Tibial artery (tissue), 4 donors: ENCODE measurements around the gene ARHGAP12.

Experiments used
- DNase-seq, 2 donors: peaks; one replicate each; pipeline ENCODE4 v3.0.0-alpha.2; 2019
- H3K27ac ChIP-seq, 2 donors: fragments of 200-600 bp; sonication (generic) in 1 of 2; 1 replicate in 1 of 2; 2 replicates in 1 of 2; pipeline ENCODE4 v1.5.1; 2018 to 2019; ENCODE audit warnings: mild to moderate bottlenecking in 1 of 2
- H3K27me3 ChIP-seq, 2 donors: fragments of 200-600 bp; sonication (generic) in 1 of 2; one replicate each; pipeline versions ENCODE4 v1.5.1 to v1.6.0; 2016 to 2019
- H3K36me3 ChIP-seq, 3 donors: fragments of 200-600 bp; sonication (generic) in 2 of 3; one replicate each; pipeline ENCODE4 v1.5.1; 2016 to 2019; ENCODE audit warnings: mild to moderate bottlenecking in 2 of 3
- H3K4me1 ChIP-seq, 4 donors: fragments of 200-600 bp; sonication (generic) in 2 of 4; 1 replicate in 3 of 4; 2 replicates in 1 of 4; pipeline ENCODE4 v1.5.1; 2016 to 2019
- H3K4me3 ChIP-seq, 2 donors: fragments of 200-600 bp; sonication (generic) in 1 of 2; 1 replicate in 1 of 2; 2 replicates in 1 of 2; pipeline ENCODE4 v1.5.1; 2018 to 2019; ENCODE audit warnings: mild to moderate bottlenecking in 2 of 2
- H3K9me3 ChIP-seq, 3 donors: fragments of 200-600 bp; sonication (generic) in 1 of 3; one replicate each; pipeline ENCODE4 v1.5.1; 2016 to 2019
- CTCF ChIP-seq, 2 experiments: fragments of 200-600 bp in 1 of 2; fragments of 450-650 bp in 1 of 2; IDR thresholded peaks; one replicate each; pipeline ENCODE4 v1.5.1; 2017 to 2019; ENCODE audit warnings: antibody characterized with exemption in 2 of 2, mild to moderate bottlenecking in 1 of 2, moderate library complexity in 1 of 2
- intact Hi-C: fragments of 100-400 bp; cut with DNase I; formaldehyde crosslinking; loops from one replicate; pipeline ENCODE4 v1.15.0; 2023; ENCODE audit warnings: low total_unique reads

The ARHGAP12 gene

GRCh38 chr10:31887850-31888249 is 40.8 kb downstream of the ARHGAP12 start:
- Histone ChIP-seq H3K27me3 (no peaks in the 10 kb centered on the region), H3K36me3 (no peaks in the 10 kb centered on the region), H3K4me3 (no peak overlapping the region), H3K4me1 (peaks cover 0 to 44% (median 7%) of the 10 kb centered on the region in 4 donors), H3K27ac (no peak overlapping the region), H3K9me3 (no peaks in the 10 kb centered on the region)
- TF ChIP-seq CTCF (IDR thresholded peaks at IDR 0.05): no peak
- DNase-seq: no peak
- intact Hi-C loops: no loop called here

GRCh38 chr10:31886885-31887284 is 41.7 kb downstream of the ARHGAP12 start:
- Histone ChIP-seq H3K27me3 (no peaks in the 10 kb centered on the region), H3K4me1 (peaks cover 0 to 49% (median 7%) of the 10 kb centered on the region in 4 donors), H3K4me3 (no peak overlapping the region), H3K36me3 (no peaks in the 10 kb centered on the region), H3K27ac (no peak overlapping the region), H3K9me3 (no peaks in the 10 kb centered on the region)
- intact Hi-C loops: no loop called here
- no peak for TF ChIP-seq CTCF (IDR thresholded peaks at IDR 0.05)
- DNase-seq: no peak

GRCh38 chr10:31885971-31886370 is 42.7 kb downstream of the ARHGAP12 start:
- H3K36me3 ChIP-seq: no peaks in the 10 kb centered on the region
- intact Hi-C loops: no loop called here
- no peaks in the 10 kb centered on the region for H3K9me3 ChIP-seq
- H3K4me1 ChIP-seq: peaks cover 0 to 49% (median 7%) of the 10 kb centered on the region in 4 donors
- H3K27me3 ChIP-seq: no peaks in the 10 kb centered on the region
- no peak for TF ChIP-seq CTCF (IDR thresholded peaks at IDR 0.05)
- H3K27ac ChIP-seq: no peak overlapping the region
- DNase-seq: no peak
- no peak overlapping the region for H3K4me3 ChIP-seq

DNA sequence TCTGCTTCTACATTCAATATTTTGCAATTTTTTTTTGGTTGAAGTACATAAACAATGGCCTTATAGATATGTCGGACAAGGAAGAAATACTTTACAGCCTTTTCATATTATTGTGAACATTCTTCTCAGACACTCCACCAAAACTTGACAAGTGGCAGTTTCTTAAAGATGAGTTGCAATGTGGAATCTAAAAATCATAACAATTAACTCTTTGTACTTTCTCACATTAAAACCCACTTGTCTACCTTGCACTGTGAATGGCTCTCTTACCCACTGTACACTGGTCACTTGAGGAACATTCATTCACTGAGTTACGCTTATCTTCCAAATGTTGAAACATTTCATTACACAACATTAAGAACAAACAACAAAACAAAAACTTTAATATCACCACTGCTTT is 44.2 kb downstream of the ARHGAP12 start:
- no peaks in the 10 kb centered on the region for H3K36me3 ChIP-seq
- TF ChIP-seq CTCF (IDR thresholded peaks at IDR 0.05): no peak
- peaks cover 0 to 45% (median 7%) of the 10 kb centered on the region in 4 donors for H3K4me1 ChIP-seq
- DNase-seq: no peak
- no peak overlapping the region for H3K4me3 ChIP-seq
- intact Hi-C loops: no loop called here
- H3K27me3 ChIP-seq: no peaks in the 10 kb centered on the region
- no peaks in the 10 kb centered on the region for H3K9me3 ChIP-seq
- no peak overlapping the region for H3K27ac ChIP-seq

DNA sequence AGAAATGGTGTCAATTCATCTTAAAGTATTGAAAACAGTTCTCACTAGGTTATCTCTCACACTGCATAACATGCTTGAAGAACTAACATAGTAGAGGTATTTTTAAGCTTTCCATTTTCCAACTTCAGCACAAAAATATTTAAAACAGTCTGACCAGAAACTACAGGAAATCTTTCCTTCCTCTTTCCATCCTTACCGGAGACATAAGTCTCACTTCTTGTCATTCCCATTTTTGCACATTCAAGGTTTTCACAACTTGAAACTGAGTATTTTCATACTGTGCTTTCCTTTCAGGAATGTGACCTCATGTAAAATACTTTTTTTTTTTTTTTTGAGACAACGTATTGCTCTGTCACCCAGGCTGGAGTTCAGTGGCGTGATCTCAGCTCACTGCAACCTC is 45.2 kb downstream of the ARHGAP12 start:
- no peak for DNase-seq
- Histone ChIP-seq H3K36me3 (no peaks in the 10 kb centered on the region), H3K27me3 (no peaks in the 10 kb centered on the region), H3K27ac (no peak overlapping the region), H3K9me3 (no peaks in the 10 kb centered on the region), H3K4me3 (no peak overlapping the region), H3K4me1 (peaks cover 0 to 36% (median 4%) of the 10 kb centered on the region in 4 donors)
- intact Hi-C loops: no loop called here
- TF ChIP-seq CTCF (IDR thresholded peaks at IDR 0.05): no peak

DNA sequence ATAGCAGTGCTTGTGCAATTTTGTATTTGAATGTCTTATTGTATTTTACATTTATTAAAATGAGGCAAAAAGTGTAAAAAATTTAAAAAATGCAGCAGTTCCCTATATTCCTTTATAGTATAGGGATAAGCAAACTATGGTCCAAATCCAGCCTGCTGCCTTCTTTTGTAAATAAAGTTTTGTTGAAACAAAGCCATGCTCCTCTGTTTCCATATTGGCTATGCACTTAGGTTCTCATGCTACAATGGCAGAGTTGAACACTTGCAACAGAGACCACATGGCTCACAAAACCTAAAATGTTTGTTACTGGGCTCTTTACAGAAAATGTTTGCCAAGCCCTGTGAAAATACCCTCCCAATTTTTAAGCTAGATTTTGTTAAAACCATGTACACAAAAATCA is 50.1 kb downstream of the ARHGAP12 start:
- no peak overlapping the region for H3K4me3 ChIP-seq
- no peak for TF ChIP-seq CTCF (IDR thresholded peaks at IDR 0.05)
- H3K4me1 ChIP-seq: peaks cover 0 to 17% (median 0%) of the 10 kb centered on the region in 4 donors
- H3K36me3 ChIP-seq: no peaks in the 10 kb centered on the region
- no peaks in the 10 kb centered on the region for H3K9me3 ChIP-seq
- no peak for DNase-seq
- intact Hi-C loops: no loop called here
- no peak overlapping the region for H3K27ac ChIP-seq
- no peaks in the 10 kb centered on the region for H3K27me3 ChIP-seq
